HL-60/S4 (cell line): ENCODE measurements around the gene GPS1.

Experiments
- in situ Hi-C: fragments of 300-500 bp; cut with MboI; formaldehyde crosslinking; loops from 2 replicates; pipeline ENCODE4 v1.14.3; 2022; ENCODE audit warnings: low sequenced_read_pairs

Gene GPS1

DNA sequence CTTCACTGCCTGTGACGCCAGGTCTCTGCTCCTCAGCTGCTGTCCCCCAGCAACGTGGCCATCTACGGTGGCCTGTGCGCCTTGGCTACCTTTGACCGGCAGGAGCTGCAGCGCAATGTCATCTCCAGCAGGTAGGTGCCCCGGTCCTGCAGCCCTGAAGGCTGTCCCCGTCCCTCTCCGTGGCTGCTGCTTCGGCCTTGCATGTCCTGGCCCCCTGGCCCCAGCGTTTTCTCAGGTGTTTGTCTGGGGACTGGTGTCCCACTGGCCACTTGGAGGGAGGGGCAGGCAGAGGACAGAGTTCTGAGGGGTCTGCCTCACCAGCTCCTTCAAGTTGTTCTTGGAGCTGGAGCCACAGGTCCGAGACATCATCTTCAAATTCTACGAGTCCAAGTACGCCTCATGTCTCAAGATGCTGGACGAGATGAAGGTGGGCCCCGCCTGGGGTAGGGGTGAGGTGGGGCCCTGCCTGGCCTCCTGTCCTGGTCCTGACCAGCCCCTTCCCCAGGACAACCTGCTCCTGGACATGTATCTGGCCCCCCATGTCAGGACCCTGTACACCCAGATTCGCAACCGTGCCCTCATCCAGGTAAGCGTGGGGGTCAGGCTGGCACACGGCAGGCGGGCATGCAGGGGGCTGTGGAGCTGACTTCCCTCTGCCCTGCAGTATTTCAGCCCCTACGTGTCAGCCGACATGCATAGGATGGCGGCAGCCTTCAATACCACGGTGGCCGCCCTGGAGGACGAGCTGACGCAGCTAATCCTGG is 4.4 kb downstream of the GPS1 start:
- in situ Hi-C loops, result no loop called here

GRCh38 chr17:82056729-82057621 is 5.3 kb downstream of the GPS1 start:
- in situ Hi-C loops, result no loop called here

GRCh38 chr17:82058230-82058854 is 6.6 kb downstream of the GPS1 start:
- in situ Hi-C loops, result no loop called here

GRCh38 chr17:82058855-82059249 is 7.2 kb downstream of the GPS1 start:
- in situ Hi-C loops, result no loop called here

DNA sequence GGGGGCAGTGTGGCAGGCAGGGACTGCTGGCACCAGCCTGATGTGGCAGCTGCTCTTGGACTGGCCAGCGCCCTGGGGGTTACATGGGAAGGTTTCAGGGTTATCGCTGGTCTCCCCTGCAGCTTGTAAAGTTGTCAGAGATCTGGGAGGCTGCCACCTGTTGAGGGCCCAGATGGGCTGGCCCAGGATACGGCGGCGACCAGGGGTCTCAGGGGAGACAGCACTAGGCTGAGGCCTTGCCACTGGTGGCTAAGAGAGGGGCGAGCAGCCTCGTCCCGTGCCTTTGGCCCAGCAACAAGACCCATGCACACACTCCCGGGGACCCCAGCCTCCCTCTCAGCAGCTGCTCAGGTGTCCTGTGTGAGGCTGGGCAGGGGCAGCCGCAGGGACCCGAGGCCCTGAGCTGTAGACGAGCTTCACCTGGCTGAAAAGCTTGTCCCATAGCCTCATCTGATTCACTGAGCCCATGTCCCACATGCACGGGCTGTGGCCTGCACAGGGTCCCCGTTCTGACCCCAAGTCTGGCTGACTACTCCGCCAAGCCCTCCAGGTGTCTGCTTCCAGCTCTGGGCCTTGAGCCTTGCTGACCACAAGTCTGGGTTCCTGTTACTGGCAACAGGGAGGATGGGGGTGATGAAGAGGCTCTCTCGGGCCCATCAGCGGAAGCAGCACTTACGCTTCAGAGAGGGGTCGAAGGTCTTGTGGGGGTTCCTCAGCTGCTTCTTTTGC is 7.7 kb downstream of the GPS1 start:
- in situ Hi-C loops, result no loop called here

- in situ Hi-C loops, result no loop called here
Measured at GRCh38 chr17:82060001-82060380, 8.3 kb downstream of the GPS1 start.

DNA sequence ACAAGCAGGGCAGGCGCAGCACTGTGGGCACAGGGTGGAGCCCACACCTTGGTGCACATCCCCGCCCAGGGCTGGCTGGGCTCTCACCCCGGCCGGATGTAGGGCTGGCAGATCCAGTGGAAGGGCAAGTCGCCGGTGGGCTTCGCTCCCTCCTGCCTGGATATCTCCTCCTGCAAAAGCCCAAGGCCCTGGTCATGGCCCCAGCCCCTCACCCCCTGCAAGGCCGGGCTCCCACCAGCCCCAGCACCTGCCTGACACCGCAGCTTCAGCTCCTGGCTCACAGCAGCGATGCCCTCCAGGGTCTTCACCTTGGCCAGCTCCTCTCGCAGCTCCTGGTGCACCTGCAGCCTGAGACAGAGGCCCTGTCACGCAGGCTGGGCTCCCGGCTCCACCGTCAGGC is 8.9 kb downstream of the GPS1 start:
- in situ Hi-C loops, result no loop called here

DNA sequence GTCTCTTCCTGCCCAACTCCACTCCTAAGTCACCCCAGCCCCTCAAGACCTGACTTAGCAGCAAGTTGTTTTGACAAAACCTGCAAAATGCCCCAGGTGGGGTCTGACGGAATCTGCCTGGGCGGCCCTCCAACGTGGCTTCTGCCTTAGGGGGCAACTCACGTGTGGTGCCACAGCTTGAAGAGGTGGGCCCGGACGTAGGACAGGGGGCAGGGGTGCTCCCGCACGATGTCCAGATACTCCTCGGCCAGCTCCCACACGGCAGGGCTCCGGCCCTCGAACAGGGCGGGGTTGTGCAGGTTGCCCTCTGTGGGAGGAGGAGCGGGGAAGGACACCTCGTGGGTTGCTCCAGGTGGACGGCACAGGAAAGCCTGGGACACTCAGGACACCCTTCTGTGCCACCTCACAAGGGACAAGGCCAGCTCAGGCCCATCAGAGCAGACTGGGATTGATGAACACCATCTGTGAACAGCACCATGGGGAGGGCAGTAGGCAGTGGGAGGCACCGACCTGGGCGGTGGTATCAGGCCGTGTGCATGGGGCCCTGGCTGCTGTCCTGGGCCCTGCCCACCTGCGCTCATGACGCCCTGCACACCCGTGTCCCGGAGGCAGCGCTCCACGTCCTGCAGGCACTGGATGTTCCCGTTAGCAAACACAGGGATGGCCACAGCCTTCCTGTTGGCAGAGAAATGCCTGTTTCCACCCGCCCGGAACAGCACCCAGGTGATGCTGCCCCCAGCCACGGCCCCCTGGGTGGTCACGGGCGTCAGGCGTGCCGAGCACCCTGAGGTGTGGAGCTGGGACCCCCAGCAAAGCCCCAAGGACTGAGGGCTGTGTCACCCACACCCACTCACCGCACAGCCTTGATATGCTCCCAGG is 9.6 kb downstream of the GPS1 start:
- in situ Hi-C loops, result no loop called here

- in situ Hi-C loops, result no loop called here
Measured at GRCh38 chr17:82062076-82062983, 10.6 kb downstream of the GPS1 start.

DNA sequence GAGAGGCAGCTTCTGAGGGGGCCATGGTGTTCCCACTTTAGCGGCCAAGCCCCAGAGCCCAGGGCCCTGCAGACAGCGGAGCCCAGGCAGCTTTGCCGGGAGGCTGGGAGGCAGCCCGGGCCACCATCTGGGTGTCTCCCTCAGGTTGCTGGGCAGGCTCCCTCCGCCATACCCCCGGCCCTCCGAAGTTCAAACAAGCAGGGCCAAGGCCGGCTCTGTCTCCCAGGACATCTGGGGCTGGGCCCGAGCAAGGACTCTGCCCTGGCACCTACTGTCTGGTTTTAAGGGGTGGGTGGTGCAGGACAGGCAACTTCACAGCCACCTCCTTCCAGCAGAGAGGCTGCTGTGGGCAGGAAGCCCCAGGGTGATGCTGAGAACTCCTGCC is 11.3 kb downstream of the GPS1 start:
- in situ Hi-C loops, result no loop called here

DNA sequence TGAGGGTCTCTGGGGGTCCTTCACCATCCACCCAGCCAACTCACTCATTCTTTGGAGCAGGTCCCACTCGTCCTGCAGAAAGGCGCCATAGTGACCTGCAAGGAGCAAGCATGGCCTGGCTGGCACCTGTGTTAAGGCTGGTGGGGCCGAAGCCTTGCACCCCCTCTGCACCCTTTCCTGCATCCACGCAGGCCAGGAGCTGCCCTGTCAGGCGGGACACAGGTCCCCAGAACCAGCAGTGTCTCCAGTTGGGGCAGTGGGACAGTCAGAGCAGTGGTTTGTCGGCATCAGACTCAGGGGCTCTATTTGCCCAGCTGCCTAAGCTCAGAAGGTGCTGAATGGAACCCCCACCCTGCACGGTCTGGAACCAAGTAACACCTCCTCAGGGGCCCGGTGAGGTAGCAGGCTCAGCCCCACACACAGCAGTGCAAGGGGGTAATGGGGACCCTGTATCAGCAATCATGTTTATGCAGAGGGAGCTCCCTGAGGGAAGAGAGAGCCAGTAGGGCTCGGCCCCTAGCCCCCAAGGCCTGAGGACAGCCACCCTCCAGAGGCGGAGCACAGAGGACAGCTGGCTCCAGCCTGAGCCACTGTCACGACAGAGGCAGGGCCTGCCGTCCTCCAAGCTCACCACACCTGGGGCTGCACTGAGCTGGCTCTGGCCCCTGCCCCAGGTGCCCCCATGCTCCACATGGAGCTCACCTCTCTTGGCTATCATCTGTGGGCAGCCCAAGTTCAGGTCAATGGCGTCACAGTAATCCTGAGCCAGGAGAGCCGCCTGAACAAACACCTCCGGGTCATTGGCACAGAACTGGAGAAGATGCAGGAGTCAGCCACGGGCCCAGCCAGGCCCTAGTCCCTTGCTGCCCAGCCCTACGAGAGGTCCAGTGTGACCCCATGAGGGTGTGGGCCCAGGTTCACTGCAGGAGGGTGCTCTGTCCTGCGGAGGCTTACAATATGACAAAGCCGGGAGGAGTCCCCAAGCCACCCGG is 12.0 kb downstream of the GPS1 start:
- in situ Hi-C loops, result no loop called here

DNA sequence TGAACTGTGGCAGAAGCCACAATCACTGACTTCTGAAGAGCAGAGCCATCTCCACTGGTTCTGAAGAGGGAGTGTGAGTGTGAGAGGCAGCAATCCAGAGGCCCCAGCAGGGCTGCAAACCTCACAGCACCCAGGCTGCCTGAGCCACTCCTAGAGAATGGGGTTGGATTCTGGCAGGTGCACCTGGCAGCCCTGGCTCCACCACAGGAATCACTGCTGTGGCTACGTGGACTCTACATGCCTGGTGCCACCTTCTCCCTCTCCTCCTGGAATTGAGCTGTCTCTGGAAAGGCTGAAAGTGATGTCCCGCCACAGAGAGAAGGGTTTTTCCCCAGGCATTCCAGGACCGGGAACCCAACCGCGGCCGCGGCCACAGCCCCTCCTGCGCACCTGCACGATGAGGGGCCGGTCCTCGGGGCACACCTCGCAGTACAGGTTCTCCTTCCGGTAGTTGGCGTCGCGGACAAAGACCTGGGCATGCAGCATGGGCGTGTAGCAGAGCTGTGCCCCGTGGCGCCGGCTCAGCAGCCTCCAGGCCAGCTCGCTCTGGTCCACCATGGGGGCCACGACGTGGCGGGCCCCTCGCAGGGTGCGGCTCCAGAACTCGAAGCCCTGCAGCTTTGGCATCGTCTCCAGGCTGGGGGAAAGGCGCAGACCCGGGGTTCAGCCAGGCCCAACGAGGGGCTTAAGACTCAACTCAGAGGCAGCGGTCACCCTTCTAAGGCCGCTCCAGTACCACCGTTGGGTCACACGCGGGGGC is 12.9 kb downstream of the GPS1 start:
- in situ Hi-C loops, result no loop called here

- in situ Hi-C loops, result no loop called here
Measured at GRCh38 chr17:82065193-82065637, 13.5 kb downstream of the GPS1 start.

- in situ Hi-C loops, result no loop called here
Measured at GRCh38 chr17:82065638-82066303, 14.1 kb downstream of the GPS1 start, which contains the start of gene DUS1L. Gene DUS1L (minus strand): TSS chr17:82065804. CDS start chr17:82065059, 745 bp downstream.

GRCh38 chr17:82070611-82071010 is 18.9 kb downstream of the GPS1 start:
- in situ Hi-C loops, result no loop called here

GRCh38 chr17:82072827-82073226 is 21.1 kb downstream of the GPS1 start:
- in situ Hi-C loops, result no loop called here
